HepG2 (cell line): ENCODE measurements around the gene ARAP1. TPM values are rescaled to one million over a fixed set of nuclear protein-coding genes. Genes with fewer than 3 reads are reported as not detected.

Experiments used
- BCL6 ChIP-seq: IDR thresholded peaks from 2 replicates; pipeline ENCODE4 v1.6.1; 2016; ENCODE audit warnings: missing genetic modification reagents, missing compliant biosample characterization
- DR1 ChIP-seq: sonication (generic); formaldehyde crosslinking; IDR thresholded peaks from 2 replicates; pipeline ENCODE4 v1.8.0; 2021; ENCODE audit warnings: mild to moderate bottlenecking, missing genetic modification reagents, inconsistent platforms
- GPN1 ChIP-seq: sonication (generic); formaldehyde crosslinking; IDR thresholded peaks from 2 replicates; pipeline ENCODE4 v1.5.1; 2020; ENCODE audit warnings: missing genetic modification reagents, borderline replicate concordance
- HNRNPLL ChIP-seq: fragments of 200-400 bp; formaldehyde crosslinking; IDR thresholded peaks from 2 replicates; pipeline ENCODE4 v1.6.1; 2017; ENCODE audit warnings: mild to moderate bottlenecking, low read depth, low read length; ENCODE audit not compliant: poor library complexity, severe bottlenecking
- HOXA9 ChIP-seq: sonication (generic); formaldehyde crosslinking; IDR thresholded peaks from 2 replicates; pipeline ENCODE4 v1.8.1; 2022; ENCODE audit warnings: missing genetic modification reagents, mild to moderate bottlenecking, moderate library complexity, borderline replicate concordance
- HOXD1 ChIP-seq: sonication (generic); formaldehyde crosslinking; IDR thresholded peaks from 2 replicates; pipeline ENCODE4 v1.5.0; 2020; ENCODE audit warnings: missing genetic modification reagents
- JUN ChIP-seq: sonication (generic); formaldehyde crosslinking; IDR thresholded peaks from 2 replicates; pipeline ENCODE4 v1.4.0; 2020; ENCODE audit warnings: mild to moderate bottlenecking, missing genetic modification reagents
- MAFG ChIP-seq: sonication (generic); formaldehyde crosslinking; IDR thresholded peaks from 2 replicates; pipeline ENCODE4 v1.5.1; 2020; ENCODE audit warnings: mild to moderate bottlenecking, missing genetic modification reagents
- NFE2L2 ChIP-seq: fragments of 150-350 bp; IDR thresholded peaks from 2 replicates; pipeline ENCODE4 v1.6.1; 2014; ENCODE audit warnings: low read length
- NR2F1 ChIP-seq, 2 experiments: fragments of 450-650 bp in 1 of 2; formaldehyde crosslinking in 1 of 2; IDR thresholded peaks; 2 replicates each; pipeline versions ENCODE4 v1.5.0 to v1.6.1; 2016 to 2020; ENCODE audit warnings: mild to moderate bottlenecking in 1 of 2, missing compliant biosample characterization in 1 of 2, missing genetic modification reagents in 1 of 2, moderate library complexity in 1 of 2
- PAWR ChIP-seq: sonication (generic); formaldehyde crosslinking; IDR thresholded peaks from 2 replicates; pipeline ENCODE4 v1.4.0; 2020; ENCODE audit warnings: missing genetic modification reagents, mild to moderate bottlenecking, borderline replicate concordance
- RFX5 ChIP-seq: IDR thresholded peaks from 2 replicates; pipeline ENCODE4 v1.6.1; 2011; ENCODE audit warnings: low read depth, low read length, improper control_type of control experiment
- SMARCE1 ChIP-seq: fragments of 450-650 bp; IDR thresholded peaks from 2 replicates; pipeline ENCODE4 v1.6.1; 2017; ENCODE audit warnings: borderline replicate concordance
- STAT6 ChIP-seq: sonication (generic); formaldehyde crosslinking; IDR thresholded peaks from 2 replicates; pipeline ENCODE4 v1.4.0; 2020; ENCODE audit warnings: missing genetic modification reagents, mild to moderate bottlenecking, borderline replicate concordance
- TBX2 ChIP-seq: sonication (generic); formaldehyde crosslinking; IDR thresholded peaks from 2 replicates; pipeline ENCODE4 v1.5.0; 2020; ENCODE audit warnings: missing genetic modification reagents, mild to moderate bottlenecking, borderline replicate concordance
- TOE1 ChIP-seq: sonication (generic); formaldehyde crosslinking; IDR thresholded peaks from 2 replicates; pipeline ENCODE4 v1.4.0; 2020; ENCODE audit warnings: mild to moderate bottlenecking, missing genetic modification reagents
- ZBTB7A ChIP-seq: sonication (generic); formaldehyde crosslinking; IDR thresholded peaks from 2 replicates; pipeline ENCODE4 v1.8.0; 2022; ENCODE audit warnings: mild to moderate bottlenecking, missing genetic modification reagents
- ZNF138 ChIP-seq: sonication (generic); formaldehyde crosslinking; IDR thresholded peaks from 2 replicates; pipeline ENCODE4 v1.5.0; 2020; ENCODE audit warnings: mild to moderate bottlenecking, low read depth, missing genetic modification reagents
- ZNF275 ChIP-seq: sonication (generic); formaldehyde crosslinking; IDR thresholded peaks from 2 replicates; pipeline ENCODE4 v1.8.0; 2022; ENCODE audit warnings: missing genetic modification reagents, mild to moderate bottlenecking, inconsistent platforms, borderline replicate concordance
- ZNF335 ChIP-seq: sonication (generic); formaldehyde crosslinking; IDR thresholded peaks from 2 replicates; pipeline ENCODE4 v1.4.0; 2020; ENCODE audit warnings: missing genetic modification reagents
- ZNF337 ChIP-seq: sonication (generic); formaldehyde crosslinking; IDR thresholded peaks from 2 replicates; pipeline ENCODE4 v1.5.1; 2020; ENCODE audit warnings: missing genetic modification reagents, low read depth, mild to moderate bottlenecking, borderline replicate concordance
- ZNF441 ChIP-seq: sonication (generic); formaldehyde crosslinking; IDR thresholded peaks from 2 replicates; pipeline ENCODE4 v1.7.0; 2021; ENCODE audit warnings: missing genetic modification reagents, borderline replicate concordance
- ZNF513 ChIP-seq: sonication (generic); formaldehyde crosslinking; conservative IDR thresholded peaks from 2 replicates; pipeline ENCODE4 v1.5.0; 2020; ENCODE audit warnings: missing genetic modification reagents
- ZNF879 ChIP-seq: sonication (generic); formaldehyde crosslinking; IDR thresholded peaks from 2 replicates; pipeline ENCODE4 v1.8.1; 2023; ENCODE audit warnings: missing genetic modification reagents
- ZSCAN12 ChIP-seq: sonication (generic); formaldehyde crosslinking; IDR thresholded peaks from 2 replicates; pipeline ENCODE4 v1.9.0; 2021; ENCODE audit warnings: mild to moderate bottlenecking, missing genetic modification reagents
- polyA plus RNA-seq, 8 experiments: library from polyadenylated mRNA; depleted of rRNA in 3 of 8; stranded (reverse) in 7 of 8; unstranded in 1 of 8; fragments of >200 nt; fragmentation: Illumina TruSeq in 4 of 8; extraction: Trizol in 4 of 8; gene quantifications; 2 replicates each; pipeline versions ENCODE4 v1.2.1 to v1.2.3, GENCODE V29; 2011 to 2016; ENCODE audit warnings: low read depth in 4 of 8, missing spikeins in 1 of 8, mixed read lengths in 1 of 8; ENCODE audit not compliant: insufficient read depth in 1 of 8
- total RNA-seq, 5 experiments: library from RNA; depleted of rRNA; stranded (reverse); fragments of >200 nt; fragmentation: Illumina TruSeq; extraction: Trizol; gene quantifications; 2 replicates each; pipeline ENCODE4 v1.2.3, GENCODE V29; 2016; ENCODE audit warnings: low read depth in 1 of 5

The ARAP1 gene
- total and polyA plus RNA-seq, 2 of the 13 experiments (the other 11 are each of a cell fraction or from before 2014, with no cell fraction given), result 43.2 to 55.5 TPM

GRCh38 chr11:72793425-72794367 is 41.5 kb upstream of the ARAP1 start, which contains the start of gene STARD10 (continued):
- TF ChIP-seq TBX2 (CRISPR knock-in tag), result peak; percentile 84
- TF ChIP-seq HNRNPLL, result peak; percentile 40
- no peak for TF ChIP-seq NR2F1 (CRISPR knock-in tag; IDR thresholded peaks at IDR 0.05)
- no peak for TF ChIP-seq RFX5
- TF ChIP-seq ZNF513 (CRISPR knock-in tag), result no peak
- no peak for TF ChIP-seq MAFG (CRISPR knock-in tag)
- no peak; the same call in 1 of the 2 replicates for TF ChIP-seq JUN (CRISPR knock-in tag)
- no peak for TF ChIP-seq ZNF879 (CRISPR knock-in tag)
- TF ChIP-seq ZNF441, result peak; percentile 80
- 0 out of 2 replicates have a peak, but pooled peaks have one; percentile 82 for TF ChIP-seq ZNF138 (CRISPR knock-in tag)
- no peak for TF ChIP-seq DR1
- TF ChIP-seq ZSCAN12, result no peak
- TF ChIP-seq TOE1 (CRISPR knock-in tag), result no peak
- TF ChIP-seq GPN1 (CRISPR knock-in tag), result no peak
- peak; percentile 67 for TF ChIP-seq ZNF335
- 0 out of 2 replicates have a peak, but pooled peaks have one; percentile 28 for TF ChIP-seq HOXD1 (CRISPR knock-in tag)
- no peak for TF ChIP-seq ZBTB7A (CRISPR knock-in tag)
- no peak for TF ChIP-seq PAWR (CRISPR knock-in tag)
- TF ChIP-seq STAT6 (CRISPR knock-in tag), result peak; percentile 90; the same call in 1 of the 2 replicates
- TF ChIP-seq ZNF275 (CRISPR knock-in tag), result no peak
- TF ChIP-seq HOXA9 (CRISPR knock-in tag), result no peak
- 0 out of 2 replicates have a peak, but pooled peaks have one; percentile 3 for TF ChIP-seq NFE2L2
- TF ChIP-seq ZNF337, result no peak
- TF ChIP-seq SMARCE1, result no peak
- TF ChIP-seq BCL6 (CRISPR knock-in tag), result no peak
